Skin of body (tissue), 3 donors: Measurements from ENCODE around the gene AGAP6. TPM values are rescaled to one million over a fixed set of nuclear protein-coding genes. Genes with fewer than 3 reads are reported as not detected.
"Not testable (repeated sequence)": the region's sequence is repeated elsewhere in the genome, so short reads cannot be mapped to it uniquely, and the experiment has no call there.

ENCODE experiments used
- DNase-seq: peaks from one replicate; lab custom pipeline; 2025; lab: John Stamatoyannopoulos, UW
- small RNA-seq: library from RNA; depleted of rRNA; stranded (forward); fragments of <200 nt; gene quantifications from one replicate; pipeline ENCODE3, GENCODE V24; 2014; ENCODE audit warnings: low replicate concordance
- total RNA-seq: library from RNA; depleted of rRNA; stranded (reverse); fragments of >200 nt; gene quantifications from one replicate; pipeline ENCODE4 v1.2.3, GENCODE V29; 2014

Gene AGAP6
- total RNA-seq, 1 donor from 2014 or later: 6.7 TPM

- DNase-seq: not testable (repeated sequence)
Observed at GRCh38 chr10:50024716-50025383, 36.6 kb downstream of the AGAP6 start.

DNA sequence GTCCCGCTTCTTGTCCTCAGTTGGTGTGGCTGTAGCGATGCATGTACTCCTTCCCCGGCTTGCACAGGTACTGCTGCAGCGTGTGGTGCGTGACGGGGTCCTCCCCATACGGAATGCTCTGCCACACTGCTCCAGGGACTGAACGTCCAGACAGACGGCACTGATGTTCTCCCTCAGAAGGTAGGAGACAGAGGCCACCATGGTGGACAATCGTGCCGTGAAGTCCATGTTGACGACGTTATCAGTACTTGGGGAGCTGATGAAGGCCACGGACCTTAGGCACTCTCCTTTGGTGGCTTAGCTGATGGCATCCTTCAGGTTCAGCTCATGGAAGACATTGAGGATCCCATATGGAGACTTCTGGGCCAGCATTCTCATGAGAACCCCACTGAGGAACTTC, 37.4 kb downstream of the AGAP6 start:
- no peak for DNase-seq

GRCh38 chr10:50027195-50027594, 39.0 kb downstream of the AGAP6 start:
- no peak for DNase-seq

GRCh38 chr10:50033481-50033880, 45.3 kb downstream of the AGAP6 start:
- DNase-seq: no peak

DNA sequence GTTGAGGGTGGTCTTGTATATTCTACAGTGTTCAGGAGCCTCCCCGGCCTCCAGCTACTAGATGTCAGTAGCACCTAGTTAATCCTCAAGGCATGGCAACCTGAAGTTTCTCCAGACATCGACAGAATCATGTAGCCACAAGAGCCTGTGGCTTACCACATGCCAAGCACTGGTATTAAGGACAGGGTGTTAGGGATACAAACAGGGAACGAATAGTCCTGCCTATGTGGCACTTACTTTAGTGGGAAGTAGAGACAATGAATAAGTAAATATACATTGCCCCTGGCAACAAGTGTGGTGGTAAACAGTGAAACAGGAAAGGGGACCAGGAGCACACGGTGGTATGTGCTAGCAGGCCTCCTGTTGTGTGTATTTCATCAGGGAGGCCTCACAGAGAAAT, 47.1 kb downstream of the AGAP6 start:
- DNase-seq: not testable (repeated sequence)

GRCh38 chr10:50044941-50045664, 56.9 kb downstream of the AGAP6 start:
- DNase-seq: no peak

DNA sequence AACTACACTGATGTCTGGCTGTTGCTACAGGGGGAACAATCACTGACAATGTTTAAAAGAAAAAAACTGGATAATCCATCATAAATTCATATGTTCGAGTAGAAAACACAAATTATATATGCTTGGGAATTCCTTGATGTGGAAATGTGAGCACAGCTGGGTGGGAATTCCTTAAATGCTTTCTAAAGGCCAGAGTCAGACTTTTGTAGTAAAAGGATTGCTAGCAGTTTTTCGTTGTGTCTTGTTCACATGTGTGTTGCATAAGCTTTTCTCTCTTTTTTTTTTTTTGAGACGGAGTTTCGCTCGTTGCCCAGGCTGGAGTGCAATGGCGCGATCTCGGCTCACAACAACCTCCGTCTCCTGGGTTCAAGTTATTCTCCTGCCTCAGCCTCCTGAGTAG, 58.3 kb downstream of the AGAP6 start:
- DNase-seq: peak; percentile 17

DNA sequence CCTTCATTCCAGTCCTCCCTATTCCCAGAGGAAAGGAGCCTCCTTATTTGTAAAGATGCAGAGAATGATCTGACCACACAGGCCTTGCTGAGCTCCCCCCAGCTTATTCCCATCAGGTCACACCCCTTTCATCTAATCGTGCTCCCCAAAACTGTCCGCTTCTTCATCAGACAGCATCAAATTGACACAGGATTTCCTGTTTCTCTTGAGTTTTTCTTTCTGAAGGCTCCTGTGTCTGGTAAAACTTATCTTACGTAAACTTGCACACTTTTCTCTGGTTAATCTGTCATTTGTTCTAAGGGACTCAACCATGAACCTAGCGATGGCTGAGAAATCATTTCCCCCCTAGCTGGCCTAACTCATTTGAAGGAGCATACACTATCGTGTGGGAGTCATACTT, 59.4 kb downstream of the AGAP6 start:
- DNase-seq: not testable (repeated sequence)

GRCh38 chr10:50051995-50052660, 63.9 kb downstream of the AGAP6 start:
- not testable (repeated sequence) for DNase-seq

GRCh38 chr10:50052778-50053376, 64.7 kb downstream of the AGAP6 start:
- not testable (repeated sequence) for DNase-seq

GRCh38 chr10:50055494-50056292, 67.5 kb downstream of the AGAP6 start:
- DNase-seq: not testable (repeated sequence)

DNA sequence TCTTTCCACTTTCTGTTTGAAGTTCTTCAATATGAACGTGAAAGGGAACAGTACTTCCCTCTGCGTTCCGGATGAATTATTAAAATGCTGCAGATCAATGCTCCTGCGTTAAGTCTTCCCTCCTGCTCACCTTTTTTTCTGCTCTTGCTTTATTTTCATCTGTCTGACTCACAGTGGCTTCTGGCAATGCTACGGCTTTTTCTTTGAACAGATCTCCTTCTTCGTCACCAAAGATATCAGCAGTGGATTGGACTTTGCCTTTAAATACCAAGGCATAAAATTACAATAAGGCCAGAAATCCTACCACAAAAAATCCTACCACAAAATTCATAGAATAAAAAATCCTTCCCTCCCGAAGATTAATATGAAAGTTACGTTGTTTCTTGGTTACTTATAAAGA, 68.4 kb downstream of the AGAP6 start:
- DNase-seq: not testable (repeated sequence)

GRCh38 chr10:50058727-50059126, 70.5 kb downstream of the AGAP6 start:
- DNase-seq: not testable (repeated sequence)

- not testable (repeated sequence) for DNase-seq
Observed at GRCh38 chr10:50059946-50060345, 71.7 kb downstream of the AGAP6 start.

Small RNA genes lying within 50 kb of the gene (small RNA-seq; reads per million reads assigned to genes)
- not detected for gene RNA5SP317
- not detected for gene SNORA74C-2

Other genes with a start within 250 kb of the AGAP6 start
- gene OGDHL, start 226.1 kb upstream of the AGAP6 start, total RNA-seq: 0.89 TPM
- gene PARG, start 46.4 kb upstream of the AGAP6 start, total RNA-seq: 35.0 TPM
- 19.6 TPM for gene TIMM23B, start 46.4 kb upstream of the AGAP6 start, total RNA-seq
- 28.2 TPM for gene WASHC2A, start 79.5 kb downstream of the AGAP6 start, total RNA-seq